ENCODE data around the gene DLG1. TPM values are rescaled to one million over a fixed set of nuclear protein-coding genes. Genes with fewer than 3 reads are reported as not detected.

The DLG1 gene
- total and polyA plus RNA-seq, 2 donors from 2014 or later, result 19.4 to 101 TPM

DNA sequence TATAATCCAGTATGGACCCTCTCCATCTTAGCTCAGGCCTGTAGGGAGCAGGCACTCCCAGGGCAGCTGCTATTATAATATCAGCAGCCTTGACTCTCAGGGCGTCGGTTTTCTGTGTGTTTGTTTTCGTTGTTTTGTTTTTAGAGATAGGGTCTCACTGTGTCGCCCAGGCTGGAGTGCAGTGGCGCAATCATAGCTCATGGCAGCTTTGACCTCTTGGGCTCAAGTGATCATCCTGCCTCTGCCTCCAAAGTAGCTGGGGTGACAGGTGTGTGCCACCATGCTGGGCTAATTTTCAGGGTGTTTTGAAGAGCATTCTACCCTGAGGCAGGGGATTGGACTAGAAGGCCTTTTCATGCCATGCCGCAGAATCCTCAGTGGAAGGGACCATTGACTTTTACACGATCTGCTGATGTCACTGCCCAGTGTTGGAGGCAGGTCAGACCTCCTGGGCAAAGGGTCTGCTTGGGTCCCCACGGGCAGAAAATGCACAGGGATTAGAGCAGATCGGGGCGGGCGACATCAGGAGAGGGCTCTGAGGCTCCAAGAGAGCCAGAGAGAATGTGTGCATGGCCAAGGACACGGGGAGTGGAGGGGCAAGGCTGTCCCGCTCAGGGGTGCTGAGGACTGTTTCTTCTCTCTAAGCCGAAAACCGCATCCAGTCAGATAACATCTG is 276.5 kb downstream of the DLG1 start:
- Histone ChIP-seq H3K27ac (ENCODE audit: low read depth in 2 of 2, low read length in 2 of 2) (no peak overlapping the region), H3K4me1 (ENCODE audit: control insufficient read depth in 2 of 3, insufficient read depth in 2 of 3, low read depth in 1 of 3, low read length in 3 of 3) (no peaks in the 10 kb centered on the region), H3K9me3 (ENCODE audit: control insufficient read depth in 2 of 3, insufficient read depth in 1 of 3, low read length in 3 of 3) (no peaks in the 10 kb centered on the region), H3K27me3 (ENCODE audit: control insufficient read depth, insufficient read depth, low read length) (no peaks in the 10 kb centered on the region), H3K36me3 (ENCODE audit: control insufficient read depth in 2 of 3, insufficient read depth in 3 of 3, low read length in 3 of 3) (no peaks in the 10 kb centered on the region), H3K4me3 (ENCODE audit: low read length in 3 of 3) (no peak overlapping the region), H3K9ac (ENCODE audit: low read length in 3 of 3) (no peak overlapping the region)
- intact Hi-C loops (cut with DNase I), result no loop called here
- TF ChIP-seq, protein P1, sequence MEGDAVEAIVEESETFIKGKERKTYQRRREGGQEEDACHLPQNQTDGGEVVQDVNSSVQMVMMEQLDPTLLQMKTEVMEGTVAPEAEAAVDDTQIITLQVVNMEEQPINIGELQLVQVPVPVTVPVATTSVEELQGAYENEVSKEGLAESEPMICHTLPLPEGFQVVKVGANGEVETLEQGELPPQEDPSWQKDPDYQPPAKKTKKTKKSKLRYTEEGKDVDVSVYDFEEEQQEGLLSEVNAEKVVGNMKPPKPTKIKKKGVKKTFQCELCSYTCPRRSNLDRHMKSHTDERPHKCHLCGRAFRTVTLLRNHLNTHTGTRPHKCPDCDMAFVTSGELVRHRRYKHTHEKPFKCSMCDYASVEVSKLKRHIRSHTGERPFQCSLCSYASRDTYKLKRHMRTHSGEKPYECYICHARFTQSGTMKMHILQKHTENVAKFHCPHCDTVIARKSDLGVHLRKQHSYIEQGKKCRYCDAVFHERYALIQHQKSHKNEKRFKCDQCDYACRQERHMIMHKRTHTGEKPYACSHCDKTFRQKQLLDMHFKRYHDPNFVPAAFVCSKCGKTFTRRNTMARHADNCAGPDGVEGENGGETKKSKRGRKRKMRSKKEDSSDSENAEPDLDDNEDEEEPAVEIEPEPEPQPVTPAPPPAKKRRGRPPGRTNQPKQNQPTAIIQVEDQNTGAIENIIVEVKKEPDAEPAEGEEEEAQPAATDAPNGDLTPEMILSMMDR (IDR thresholded peaks at IDR 0.05; ENCODE audit: borderline replicate concordance, extremely low read depth, insufficient read depth), result no peak
- DNase-seq (peak in 1 of 5 donors; percentile 29), FAIRE-seq (no peak)

DNA sequence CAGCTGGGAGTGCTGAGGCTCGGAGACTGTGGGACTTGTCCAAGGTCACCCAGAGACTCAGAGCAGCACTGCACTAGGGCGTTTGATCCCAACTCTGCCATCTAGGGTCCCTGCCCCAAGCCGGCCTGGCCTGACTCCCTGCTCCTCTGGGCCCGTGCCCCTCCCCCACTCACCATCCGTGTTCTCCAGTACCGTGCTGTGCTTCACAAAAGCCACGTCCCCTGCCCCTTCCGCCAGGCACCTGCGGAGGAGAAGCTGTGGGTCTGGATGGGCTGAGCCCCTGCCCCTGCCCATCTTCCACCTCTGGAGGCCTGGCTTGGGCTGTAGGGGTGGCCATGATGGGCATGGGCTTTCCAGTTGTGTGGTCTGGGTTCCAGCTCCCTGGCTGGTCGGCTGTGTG is 277.2 kb downstream of the DLG1 start:
- no peak for FAIRE-seq
- H3K9me3 ChIP-seq (ENCODE audit: control insufficient read depth in 2 of 3, insufficient read depth in 1 of 3, low read length in 3 of 3), result no peaks in the 10 kb centered on the region
- H3K9ac ChIP-seq (ENCODE audit: low read length in 3 of 3), result no peak overlapping the region
- no peak overlapping the region for H3K4me3 ChIP-seq (ENCODE audit: low read length in 3 of 3)
- TF ChIP-seq, protein P1 (IDR thresholded peaks at IDR 0.05; ENCODE audit: borderline replicate concordance, extremely low read depth, insufficient read depth), result no peak
- H3K36me3 ChIP-seq (ENCODE audit: control insufficient read depth in 2 of 3, insufficient read depth in 3 of 3, low read length in 3 of 3), result no peaks in the 10 kb centered on the region
- intact Hi-C loops (cut with DNase I), result no loop called here
- DNase-seq, result peak in 1 of 5 donors; percentile 64
- no peaks in the 10 kb centered on the region for H3K27me3 ChIP-seq (ENCODE audit: control insufficient read depth, insufficient read depth, low read length)
- H3K4me1 ChIP-seq (ENCODE audit: control insufficient read depth in 2 of 3, insufficient read depth in 2 of 3, low read depth in 1 of 3, low read length in 3 of 3), result no peaks in the 10 kb centered on the region
- H3K27ac ChIP-seq (ENCODE audit: low read depth in 2 of 2, low read length in 2 of 2), result no peak overlapping the region

DNA sequence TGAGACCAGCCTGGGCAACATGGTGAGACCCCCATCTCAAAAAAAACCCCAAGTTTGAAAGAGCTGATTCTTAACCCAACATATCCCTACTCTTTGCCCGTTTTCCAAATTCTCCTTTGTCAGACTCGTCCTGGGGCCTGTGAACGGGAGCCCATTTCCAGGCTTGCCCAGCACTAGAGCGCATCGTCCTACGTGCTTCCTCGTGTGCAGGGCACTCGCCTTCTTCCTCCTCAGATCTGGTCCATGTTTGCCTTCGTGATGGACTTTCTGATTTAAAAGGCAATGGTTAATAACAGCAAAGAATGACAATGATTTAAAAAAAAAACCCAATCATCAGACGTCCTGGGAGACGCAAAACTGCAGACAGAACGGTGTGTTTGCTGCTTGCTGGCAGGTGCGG is 278.9 kb downstream of the DLG1 start:
- Histone ChIP-seq H3K27me3 (ENCODE audit: control insufficient read depth, insufficient read depth, low read length) (no peaks in the 10 kb centered on the region), H3K9me3 (ENCODE audit: control insufficient read depth in 2 of 3, insufficient read depth in 1 of 3, low read length in 3 of 3) (no peaks in the 10 kb centered on the region), H3K27ac (ENCODE audit: low read depth in 2 of 2, low read length in 2 of 2) (no peak overlapping the region), H3K9ac (ENCODE audit: low read length in 3 of 3) (no peak overlapping the region), H3K4me1 (ENCODE audit: control insufficient read depth in 2 of 3, insufficient read depth in 2 of 3, low read depth in 1 of 3, low read length in 3 of 3) (no peaks in the 10 kb centered on the region), H3K4me3 (ENCODE audit: low read length in 3 of 3) (no peak overlapping the region), H3K36me3 (ENCODE audit: control insufficient read depth in 2 of 3, insufficient read depth in 3 of 3, low read length in 3 of 3) (no peaks in the 10 kb centered on the region)
- DNase-seq (no peak), FAIRE-seq (no peak)
- TF ChIP-seq, protein P1 (IDR thresholded peaks at IDR 0.05; ENCODE audit: borderline replicate concordance, extremely low read depth, insufficient read depth), result no peak
- intact Hi-C loops (cut with DNase I), result no loop called here

DNA sequence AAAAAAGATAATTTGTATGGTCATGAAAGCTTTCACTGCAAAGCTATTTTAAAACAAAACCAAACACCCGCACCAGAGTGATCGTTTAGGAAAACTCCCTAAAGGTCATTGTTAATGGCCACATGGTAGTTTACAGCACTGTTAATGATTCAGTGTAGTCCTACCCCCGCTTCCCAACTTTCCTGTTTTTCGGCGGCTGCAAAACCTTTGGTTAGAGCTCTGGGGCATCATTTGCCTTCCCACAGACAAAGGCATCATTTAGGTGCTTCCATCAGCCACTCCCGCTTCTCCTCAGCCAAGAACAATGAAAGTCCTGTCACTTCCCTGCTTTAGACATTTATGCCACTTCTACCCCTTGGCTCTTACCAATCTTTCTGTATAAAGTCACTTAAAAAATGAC is 279.4 kb downstream of the DLG1 start:
- Histone ChIP-seq H3K27ac (ENCODE audit: low read depth in 2 of 2, low read length in 2 of 2) (no peak overlapping the region), H3K36me3 (ENCODE audit: control insufficient read depth in 2 of 3, insufficient read depth in 3 of 3, low read length in 3 of 3) (no peaks in the 10 kb centered on the region), H3K9me3 (ENCODE audit: control insufficient read depth in 2 of 3, insufficient read depth in 1 of 3, low read length in 3 of 3) (no peaks in the 10 kb centered on the region), H3K4me3 (ENCODE audit: low read length in 3 of 3) (no peak overlapping the region), H3K27me3 (ENCODE audit: control insufficient read depth, insufficient read depth, low read length) (no peaks in the 10 kb centered on the region), H3K9ac (ENCODE audit: low read length in 3 of 3) (no peak overlapping the region), H3K4me1 (ENCODE audit: control insufficient read depth in 2 of 3, insufficient read depth in 2 of 3, low read depth in 1 of 3, low read length in 3 of 3) (no peaks in the 10 kb centered on the region)
- TF ChIP-seq, protein P1 (IDR thresholded peaks at IDR 0.05; ENCODE audit: borderline replicate concordance, extremely low read depth, insufficient read depth), result no peak
- intact Hi-C loops (cut with DNase I), result no loop called here
- FAIRE-seq, result no peak
- DNase-seq, result no peak
